ENCODE data around the gene PAOX.

DNA sequence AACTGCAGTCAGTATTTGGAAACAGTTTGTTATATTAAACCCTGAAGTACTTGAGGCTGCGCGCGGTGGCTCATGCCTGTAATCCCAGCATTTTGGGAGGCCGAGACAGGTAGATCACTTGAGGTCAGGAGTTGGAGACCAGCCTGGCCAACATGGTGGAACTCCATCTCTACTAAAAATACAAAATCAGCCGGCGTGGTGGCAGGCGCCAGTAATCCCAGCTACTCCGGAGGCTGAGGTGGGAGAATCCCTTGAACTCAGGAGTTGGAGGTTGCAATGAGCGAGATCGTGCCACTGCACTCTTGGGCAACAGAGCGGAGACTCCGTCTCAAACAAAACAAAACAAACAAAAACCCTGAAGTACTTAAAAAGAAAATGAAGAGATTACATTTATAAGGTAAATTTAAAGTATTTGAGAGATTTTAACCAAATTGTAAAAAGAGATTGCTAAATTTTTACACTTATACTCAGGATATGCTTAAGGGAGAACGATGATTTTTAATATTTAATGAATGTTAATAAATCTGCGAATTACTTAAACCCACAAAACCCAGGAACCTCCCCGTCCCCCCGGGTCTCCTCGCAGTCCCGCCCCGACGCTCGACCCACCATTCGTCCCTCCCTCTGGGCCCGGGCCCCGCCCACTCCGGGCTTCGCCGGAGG, 14.5 kb downstream of the PAOX start:
- TF ChIP-seq, protein P1, sequence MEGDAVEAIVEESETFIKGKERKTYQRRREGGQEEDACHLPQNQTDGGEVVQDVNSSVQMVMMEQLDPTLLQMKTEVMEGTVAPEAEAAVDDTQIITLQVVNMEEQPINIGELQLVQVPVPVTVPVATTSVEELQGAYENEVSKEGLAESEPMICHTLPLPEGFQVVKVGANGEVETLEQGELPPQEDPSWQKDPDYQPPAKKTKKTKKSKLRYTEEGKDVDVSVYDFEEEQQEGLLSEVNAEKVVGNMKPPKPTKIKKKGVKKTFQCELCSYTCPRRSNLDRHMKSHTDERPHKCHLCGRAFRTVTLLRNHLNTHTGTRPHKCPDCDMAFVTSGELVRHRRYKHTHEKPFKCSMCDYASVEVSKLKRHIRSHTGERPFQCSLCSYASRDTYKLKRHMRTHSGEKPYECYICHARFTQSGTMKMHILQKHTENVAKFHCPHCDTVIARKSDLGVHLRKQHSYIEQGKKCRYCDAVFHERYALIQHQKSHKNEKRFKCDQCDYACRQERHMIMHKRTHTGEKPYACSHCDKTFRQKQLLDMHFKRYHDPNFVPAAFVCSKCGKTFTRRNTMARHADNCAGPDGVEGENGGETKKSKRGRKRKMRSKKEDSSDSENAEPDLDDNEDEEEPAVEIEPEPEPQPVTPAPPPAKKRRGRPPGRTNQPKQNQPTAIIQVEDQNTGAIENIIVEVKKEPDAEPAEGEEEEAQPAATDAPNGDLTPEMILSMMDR (IDR thresholded peaks at IDR 0.05) = no peak
- TF ChIP-seq POLR2A (IDR thresholded peaks at IDR 0.05) = no peak

Measured in testis (tissue), 2 donors.